Measurements from ENCODE around the gene PUSL1.

The PUSL1 gene

DNA sequence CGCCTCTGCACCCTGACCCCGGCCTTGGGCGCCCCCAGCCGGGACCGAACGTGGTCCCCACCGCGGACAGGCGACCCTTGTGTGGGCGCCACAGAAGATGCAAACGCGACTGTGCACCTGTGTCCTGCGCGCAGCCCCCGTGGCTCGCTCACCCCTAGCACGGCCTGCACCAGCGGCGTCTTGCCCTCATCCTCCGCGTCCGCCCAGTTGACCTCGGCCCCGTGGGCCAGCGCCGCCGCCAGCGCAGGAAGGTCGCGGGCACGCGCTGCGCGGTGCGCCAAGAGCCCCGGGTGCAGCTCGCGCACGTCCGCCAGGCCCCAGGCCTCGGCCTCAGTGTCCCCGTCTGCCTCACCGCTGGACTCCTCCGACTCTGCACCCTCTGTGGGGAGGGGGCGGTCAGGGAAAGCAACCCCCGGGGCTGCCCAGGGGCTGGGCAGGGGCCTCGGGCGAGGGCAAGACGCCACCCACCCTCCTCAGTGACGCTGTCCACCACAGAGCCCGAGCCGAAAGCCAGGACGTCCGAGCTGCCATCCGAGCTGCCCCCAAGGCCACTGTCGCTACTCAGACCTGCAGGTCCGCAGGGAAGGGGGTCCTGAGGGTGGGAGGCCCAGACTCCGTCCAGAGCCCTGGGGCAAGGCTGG, 14.0 kb upstream of the PUSL1 start:
- no peak for DNase-seq (ENCODE audit: low read depth)
- TF ChIP-seq, protein P1, sequence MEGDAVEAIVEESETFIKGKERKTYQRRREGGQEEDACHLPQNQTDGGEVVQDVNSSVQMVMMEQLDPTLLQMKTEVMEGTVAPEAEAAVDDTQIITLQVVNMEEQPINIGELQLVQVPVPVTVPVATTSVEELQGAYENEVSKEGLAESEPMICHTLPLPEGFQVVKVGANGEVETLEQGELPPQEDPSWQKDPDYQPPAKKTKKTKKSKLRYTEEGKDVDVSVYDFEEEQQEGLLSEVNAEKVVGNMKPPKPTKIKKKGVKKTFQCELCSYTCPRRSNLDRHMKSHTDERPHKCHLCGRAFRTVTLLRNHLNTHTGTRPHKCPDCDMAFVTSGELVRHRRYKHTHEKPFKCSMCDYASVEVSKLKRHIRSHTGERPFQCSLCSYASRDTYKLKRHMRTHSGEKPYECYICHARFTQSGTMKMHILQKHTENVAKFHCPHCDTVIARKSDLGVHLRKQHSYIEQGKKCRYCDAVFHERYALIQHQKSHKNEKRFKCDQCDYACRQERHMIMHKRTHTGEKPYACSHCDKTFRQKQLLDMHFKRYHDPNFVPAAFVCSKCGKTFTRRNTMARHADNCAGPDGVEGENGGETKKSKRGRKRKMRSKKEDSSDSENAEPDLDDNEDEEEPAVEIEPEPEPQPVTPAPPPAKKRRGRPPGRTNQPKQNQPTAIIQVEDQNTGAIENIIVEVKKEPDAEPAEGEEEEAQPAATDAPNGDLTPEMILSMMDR (IDR thresholded peaks at IDR 0.05; ENCODE audit: control insufficient read depth, insufficient read depth, low read depth, low read length, missing control alignments): no peak
- no peak overlapping the region for H3K4me3 ChIP-seq (ENCODE audit: control insufficient read depth, low read depth, low read length)

DNA sequence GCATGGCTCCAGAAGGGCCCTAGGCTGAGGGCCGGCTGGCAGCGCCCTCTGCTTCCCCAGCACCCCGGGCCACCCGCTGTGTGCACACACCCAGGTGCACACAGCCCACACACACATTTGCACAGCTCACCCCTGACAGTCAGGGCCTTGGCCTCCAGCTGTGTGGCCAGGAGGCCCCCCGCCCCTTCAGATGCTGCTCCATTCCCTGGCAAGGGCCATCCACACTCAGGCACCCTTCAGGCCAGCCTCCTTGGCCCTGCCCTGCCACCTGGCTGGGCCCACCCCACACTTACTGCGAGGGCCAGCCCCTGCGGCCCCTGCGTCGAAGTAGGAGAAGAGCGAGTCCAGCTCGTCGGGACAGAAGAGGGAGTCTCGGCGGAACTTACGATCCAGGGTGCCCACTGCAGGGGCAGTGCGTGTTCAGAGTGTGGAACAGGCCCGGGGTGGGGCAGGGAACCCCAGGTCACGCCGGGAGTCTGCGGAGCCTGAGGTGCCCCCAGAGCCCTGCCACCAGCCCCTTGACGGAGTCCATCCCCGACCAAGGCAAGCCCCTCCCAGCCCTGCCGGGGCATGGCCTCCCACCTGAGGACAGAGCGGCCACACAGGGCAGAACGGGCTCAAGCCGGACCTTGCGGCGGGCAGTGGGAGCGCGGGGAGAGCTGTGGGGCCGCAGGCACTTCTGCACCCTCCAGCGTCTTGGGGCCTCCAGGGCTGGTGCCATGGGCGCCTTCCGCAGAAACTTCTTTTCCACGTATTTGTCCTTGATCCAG, 13.1 kb upstream of the PUSL1 start:
- TF ChIP-seq, protein P1 (IDR thresholded peaks at IDR 0.05; ENCODE audit: control insufficient read depth, insufficient read depth, low read depth, low read length, missing control alignments): no peak

DNA sequence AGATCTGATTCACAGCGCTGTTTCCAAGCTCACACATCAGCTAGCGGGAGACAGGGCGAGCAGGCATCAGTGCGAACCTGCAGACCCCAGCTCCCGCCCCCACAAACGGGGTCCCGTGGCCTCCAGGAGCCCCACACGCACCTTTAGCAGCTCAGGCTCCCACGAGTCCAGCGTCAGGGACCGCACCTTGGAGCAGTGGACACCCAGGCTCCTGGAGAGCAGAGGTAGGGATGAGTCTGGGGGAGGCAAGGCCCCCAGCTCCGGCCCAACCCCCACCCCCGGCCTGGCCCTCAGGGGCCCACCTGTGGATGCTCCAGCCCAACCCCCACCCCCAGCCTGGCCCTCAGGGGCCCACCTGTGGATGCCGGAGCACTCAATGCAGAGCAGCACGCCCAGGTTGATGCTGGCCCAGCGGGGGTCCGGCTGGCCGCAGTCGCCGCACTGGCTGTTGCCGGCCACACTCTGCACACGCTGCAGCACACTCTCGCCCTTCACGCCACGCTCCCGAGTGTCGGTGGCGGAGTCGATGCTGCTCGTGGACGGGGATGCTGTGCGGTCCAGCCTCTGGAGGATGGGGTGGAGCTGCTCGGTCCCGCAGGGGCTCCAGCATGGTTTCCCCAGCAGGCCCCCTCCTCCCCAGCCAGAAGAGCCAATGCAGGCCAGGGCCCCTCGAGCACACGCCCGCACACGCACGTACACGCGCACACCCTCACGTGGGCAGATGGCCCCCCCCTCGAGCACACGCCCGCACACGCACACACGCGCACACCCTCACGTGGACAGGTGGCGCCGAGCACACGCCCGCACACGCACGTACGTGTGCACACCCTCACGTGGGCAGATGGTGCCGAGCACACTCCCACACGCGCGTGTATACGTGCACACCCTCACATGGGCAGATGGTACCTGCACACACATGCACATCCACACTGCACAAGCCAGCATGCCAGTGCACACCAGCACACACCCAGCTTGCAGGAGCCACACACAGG, 12.0 kb upstream of the PUSL1 start:
- no peak overlapping the region for H3K4me3 ChIP-seq (ENCODE audit: control insufficient read depth, low read depth, low read length)
- no peak for DNase-seq (ENCODE audit: low read depth)
- TF ChIP-seq, protein P1 (IDR thresholded peaks at IDR 0.05; ENCODE audit: control insufficient read depth, insufficient read depth, low read depth, low read length, missing control alignments): no peak

More for the DNA sequence above, 13.1 kb upstream of the PUSL1 start:
- no peak overlapping the region for H3K4me3 ChIP-seq (ENCODE audit: control insufficient read depth, low read depth, low read length)
- DNase-seq (ENCODE audit: low read depth): no peak

DNA sequence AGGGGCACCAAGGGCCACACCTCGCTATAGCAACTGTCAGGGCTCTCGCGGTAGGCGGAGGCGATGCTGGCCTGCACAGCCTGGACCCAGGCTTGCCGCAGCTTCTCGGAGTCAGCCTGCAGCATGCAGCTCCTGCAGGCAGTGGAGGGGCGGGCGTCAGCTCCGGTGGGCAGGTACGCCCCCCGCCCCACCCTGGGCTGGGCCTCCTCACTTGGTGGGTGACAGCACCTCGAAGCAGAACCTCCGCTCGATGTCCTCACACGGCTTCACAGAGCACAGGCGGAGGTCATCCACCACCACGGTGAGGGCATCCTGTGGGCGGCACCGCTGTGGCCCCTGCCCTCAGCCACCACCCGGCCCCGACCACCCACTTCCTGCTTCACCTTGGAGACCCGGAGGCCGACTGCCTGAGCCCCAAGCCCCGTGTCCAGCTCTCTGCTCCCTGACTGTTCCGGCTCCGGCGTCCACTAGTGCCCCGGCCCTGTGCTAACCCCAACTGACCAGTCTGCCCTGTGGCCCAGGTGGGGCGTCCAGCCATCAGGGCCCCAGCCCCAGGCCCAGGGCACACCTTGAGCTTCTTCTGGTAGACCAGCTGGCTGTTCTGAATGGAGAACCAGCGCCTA, 10.5 kb upstream of the PUSL1 start:
- TF ChIP-seq, protein P1 (IDR thresholded peaks at IDR 0.05; ENCODE audit: control insufficient read depth, insufficient read depth, low read depth, low read length, missing control alignments): no peak
- no peak for DNase-seq (ENCODE audit: low read depth)
- no peak overlapping the region for H3K4me3 ChIP-seq (ENCODE audit: control insufficient read depth, low read depth, low read length)

DNA sequence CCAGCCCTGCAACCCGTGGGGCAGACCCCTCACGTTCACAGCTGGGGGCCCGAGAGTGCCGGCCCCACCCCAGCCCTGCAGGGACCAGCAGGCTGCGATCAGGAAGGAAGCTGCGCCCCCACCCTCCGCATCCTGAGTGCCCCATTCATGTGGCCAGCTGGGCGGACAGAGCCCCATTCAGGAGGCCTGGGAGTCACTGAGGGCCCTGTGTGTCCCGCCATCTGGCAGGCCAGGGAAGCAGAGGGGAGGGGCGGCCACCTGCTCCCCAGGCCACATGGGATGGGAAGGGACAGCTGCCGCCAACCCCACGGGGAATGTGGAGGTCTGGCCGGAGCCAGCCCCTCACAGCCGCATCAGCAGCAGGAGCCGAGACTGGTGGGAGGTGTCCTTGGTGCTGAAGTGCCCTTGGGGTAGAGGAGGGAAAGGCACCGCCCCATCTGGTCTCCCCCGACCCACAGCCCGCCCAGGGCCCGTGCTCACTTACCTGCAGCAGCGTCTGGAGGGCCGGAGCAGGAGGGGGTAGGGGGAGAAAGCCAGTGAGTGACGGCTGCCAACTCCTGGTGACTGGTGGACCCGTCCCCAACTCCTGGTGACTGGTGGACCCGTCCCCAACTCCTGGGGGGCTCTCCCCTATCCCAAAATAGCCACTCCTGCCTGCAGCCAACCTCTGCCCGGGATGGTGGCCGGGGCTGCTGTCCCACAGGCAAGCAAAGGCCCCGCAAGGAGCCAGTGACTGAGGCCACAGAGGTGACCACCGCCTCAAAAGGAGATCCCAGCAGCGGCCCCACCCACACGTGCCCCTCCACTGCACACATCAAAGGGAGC, 9.3 kb upstream of the PUSL1 start:
- DNase-seq (ENCODE audit: low read depth): no peak
- TF ChIP-seq, protein P1 (IDR thresholded peaks at IDR 0.05; ENCODE audit: control insufficient read depth, insufficient read depth, low read depth, low read length, missing control alignments): no peak
- H3K4me3 ChIP-seq (ENCODE audit: control insufficient read depth, low read depth, low read length): no peak overlapping the region
